ENCODE results near the gene USP44. TPM values are rescaled to one million over a fixed set of nuclear protein-coding genes. Genes with fewer than 3 reads are reported as not detected.

Gene USP44
- total RNA-seq, 2 donors from 2014 or later: 17.5 to 30.8 TPM

- Mint-ChIP-seq H3K27me3 (ENCODE audit: insufficient read depth) (no peaks in the 10 kb centered on the region), H3K4me3 (peak within 1 kb of the TSS; percentile 98), H3K27ac (peak within 1 kb of the TSS; percentile 99), H3K36me3 (ENCODE audit: low read depth) (peaks cover 34% of the 10 kb centered on the region), H3K4me1 (peaks cover 11% of the 10 kb centered on the region), H3K9me3 (no peaks in the 10 kb centered on the region)
- Histone ChIP-seq H3K4me3 (ENCODE audit: low read length) (peak within 1 kb of the TSS; percentile 90), H3K4me1 (ENCODE audit: control insufficient read depth, insufficient read depth, low read length) (no peaks in the 10 kb centered on the region), H3K27me3 (ENCODE audit: control insufficient read depth, insufficient read depth, low read length, poor library complexity, severe bottlenecking) (no peaks in the 10 kb centered on the region), H3K9me3 (ENCODE audit: control insufficient read depth, low read length) (no peaks in the 10 kb centered on the region), H3K27ac (ENCODE audit: low read depth, low read length) (peak within 1 kb of the TSS; percentile 81), H3K36me3 (ENCODE audit: control insufficient read depth, insufficient read depth, low read length) (peaks cover 36% of the 10 kb centered on the region), H3K9ac (ENCODE audit: extremely low read depth, low read length, poor library complexity, severe bottlenecking) (peak within 1 kb of the TSS; percentile 98)
- DNase-seq: peak; percentile 100
- TF ChIP-seq, protein P1, sequence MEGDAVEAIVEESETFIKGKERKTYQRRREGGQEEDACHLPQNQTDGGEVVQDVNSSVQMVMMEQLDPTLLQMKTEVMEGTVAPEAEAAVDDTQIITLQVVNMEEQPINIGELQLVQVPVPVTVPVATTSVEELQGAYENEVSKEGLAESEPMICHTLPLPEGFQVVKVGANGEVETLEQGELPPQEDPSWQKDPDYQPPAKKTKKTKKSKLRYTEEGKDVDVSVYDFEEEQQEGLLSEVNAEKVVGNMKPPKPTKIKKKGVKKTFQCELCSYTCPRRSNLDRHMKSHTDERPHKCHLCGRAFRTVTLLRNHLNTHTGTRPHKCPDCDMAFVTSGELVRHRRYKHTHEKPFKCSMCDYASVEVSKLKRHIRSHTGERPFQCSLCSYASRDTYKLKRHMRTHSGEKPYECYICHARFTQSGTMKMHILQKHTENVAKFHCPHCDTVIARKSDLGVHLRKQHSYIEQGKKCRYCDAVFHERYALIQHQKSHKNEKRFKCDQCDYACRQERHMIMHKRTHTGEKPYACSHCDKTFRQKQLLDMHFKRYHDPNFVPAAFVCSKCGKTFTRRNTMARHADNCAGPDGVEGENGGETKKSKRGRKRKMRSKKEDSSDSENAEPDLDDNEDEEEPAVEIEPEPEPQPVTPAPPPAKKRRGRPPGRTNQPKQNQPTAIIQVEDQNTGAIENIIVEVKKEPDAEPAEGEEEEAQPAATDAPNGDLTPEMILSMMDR (conservative IDR thresholded peaks at IDR 0.05): no peak
- 0 to 1% methylated on average over 34 to 49 of the region's 49 CpGs for WGBS, 2 experiments (ENCODE audit: insufficient coverage in 1 of 2, insufficient read length in 1 of 2)
These were observed 77.2 kb downstream of the USP44 start, which contains the start of gene METAP2 for GRCh38 chr12:95473884-95474659. Gene METAP2, plus strand, starts transcription at chr12:95474152. Its CDS starts 28 bp downstream, at chr12:95474180.

DNA sequence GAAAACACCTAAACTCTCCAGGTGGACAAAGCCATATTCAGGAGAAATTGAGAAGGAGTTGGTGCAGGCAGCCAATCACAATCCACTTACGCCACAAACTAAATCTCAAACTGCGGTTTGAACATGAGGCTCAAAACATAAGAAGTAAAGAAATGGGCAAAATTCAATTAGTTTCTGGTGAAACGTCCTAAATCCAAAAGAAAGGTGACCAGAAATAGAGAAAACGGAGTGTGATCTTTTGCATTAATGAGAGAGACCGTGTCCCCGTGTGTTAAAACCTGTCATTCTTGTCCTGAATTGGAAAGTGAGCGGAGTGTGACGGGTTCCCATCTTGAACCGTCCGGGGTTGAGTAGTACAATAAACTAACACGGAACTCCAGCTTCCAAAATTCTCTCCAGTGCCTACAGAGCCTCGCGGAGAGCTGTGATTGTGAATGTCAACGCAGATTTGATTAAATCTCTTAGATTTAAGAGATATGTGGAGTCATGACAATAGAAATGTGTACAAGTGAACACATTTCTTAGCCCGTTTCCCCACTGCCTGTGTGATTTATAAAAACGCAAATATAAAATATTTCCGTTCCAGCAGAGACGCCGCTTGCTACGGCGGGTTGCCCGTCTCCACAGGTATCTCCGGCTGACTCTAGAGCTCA is 77.9 kb downstream of the USP44 start:
- WGBS, 2 experiments (ENCODE audit: insufficient coverage in 1 of 2, insufficient read length in 1 of 2): 1 to 2% methylated on average over 17 to 23 of the region's 23 CpGs
- peak overlapping the region; percentile 90 for H3K4me3 ChIP-seq (ENCODE audit: low read length)
- H3K4me1 Mint-ChIP-seq: peaks cover 11% of the 10 kb centered on the region
- H3K27me3 Mint-ChIP-seq (ENCODE audit: insufficient read depth): no peaks in the 10 kb centered on the region
- H3K27ac Mint-ChIP-seq: peak overlapping the region; percentile 99
- DNase-seq: no peak
- H3K4me1 ChIP-seq (ENCODE audit: control insufficient read depth, insufficient read depth, low read length): no peaks in the 10 kb centered on the region
- peak overlapping the region; percentile 81 for H3K27ac ChIP-seq (ENCODE audit: low read depth, low read length)
- peaks cover 29% of the 10 kb centered on the region for H3K36me3 ChIP-seq (ENCODE audit: control insufficient read depth, insufficient read depth, low read length)
- H3K36me3 Mint-ChIP-seq (ENCODE audit: low read depth): peaks cover 27% of the 10 kb centered on the region
- no peaks in the 10 kb centered on the region for H3K9me3 ChIP-seq (ENCODE audit: control insufficient read depth, low read length)
- H3K9me3 Mint-ChIP-seq: no peaks in the 10 kb centered on the region
- TF ChIP-seq, protein P1 (conservative IDR thresholded peaks at IDR 0.05): no peak
- peak overlapping the region; percentile 98 for H3K4me3 Mint-ChIP-seq
- H3K27me3 ChIP-seq (ENCODE audit: control insufficient read depth, insufficient read depth, low read length, poor library complexity, severe bottlenecking): no peaks in the 10 kb centered on the region
- peak overlapping the region; percentile 98 for H3K9ac ChIP-seq (ENCODE audit: extremely low read depth, low read length, poor library complexity, severe bottlenecking)

DNA sequence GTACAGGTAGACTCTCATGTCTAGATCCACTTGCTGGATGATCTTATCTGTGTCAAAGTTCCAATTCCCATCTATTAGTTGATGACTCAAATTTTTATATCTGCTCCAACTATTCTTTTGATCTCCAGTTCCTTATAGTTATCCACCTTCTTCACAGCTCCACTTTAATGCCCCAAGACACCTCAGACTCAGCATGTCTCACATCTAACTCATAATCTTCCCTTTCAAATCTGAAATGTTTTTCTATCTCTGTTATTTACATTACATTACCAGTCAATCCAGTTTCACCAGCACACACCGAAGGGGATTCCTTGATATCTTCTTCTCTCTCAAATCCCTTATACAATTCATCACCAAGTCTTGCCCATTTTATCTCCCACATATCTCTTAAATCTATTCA is 81.0 kb downstream of the USP44 start:
- no peak overlapping the region for H3K4me3 ChIP-seq (ENCODE audit: low read length)
- no peaks in the 10 kb centered on the region for H3K36me3 Mint-ChIP-seq (ENCODE audit: low read depth)
- no peaks in the 10 kb centered on the region for H3K9me3 Mint-ChIP-seq
- no peak overlapping the region for H3K27ac ChIP-seq (ENCODE audit: low read depth, low read length)
- TF ChIP-seq, protein P1 (conservative IDR thresholded peaks at IDR 0.05): no peak
- H3K4me1 Mint-ChIP-seq: peaks cover 5% of the 10 kb centered on the region
- peak; percentile 2 for DNase-seq
- H3K36me3 ChIP-seq (ENCODE audit: control insufficient read depth, insufficient read depth, low read length): no peaks in the 10 kb centered on the region
- no peaks in the 10 kb centered on the region for H3K27me3 Mint-ChIP-seq (ENCODE audit: insufficient read depth)
- H3K9me3 ChIP-seq (ENCODE audit: control insufficient read depth, low read length): no peaks in the 10 kb centered on the region
- no peak overlapping the region for H3K9ac ChIP-seq (ENCODE audit: extremely low read depth, low read length, poor library complexity, severe bottlenecking)
- H3K27ac Mint-ChIP-seq: no peak overlapping the region
- H3K4me1 ChIP-seq (ENCODE audit: control insufficient read depth, insufficient read depth, low read length): no peaks in the 10 kb centered on the region
- no peak overlapping the region for H3K4me3 Mint-ChIP-seq
- no peaks in the 10 kb centered on the region for H3K27me3 ChIP-seq (ENCODE audit: control insufficient read depth, insufficient read depth, low read length, poor library complexity, severe bottlenecking)
- 82 to 94% methylated on average over 1 of the region's 1 CpG for WGBS, 2 experiments (ENCODE audit: insufficient coverage in 1 of 2, insufficient read length in 1 of 2)

Other genes starting within 250 kb of the USP44 start
- 100 to 1,000 TPM; 137 to 152 TPM for gene METAP2, start 77.3 kb downstream of the USP44 start, total RNA-seq
- gene NTN4, start 239.3 kb upstream of the USP44 start, total RNA-seq: 10 to 100 TPM; 57.4 to 58.2 TPM